Mesenchymal stem cell (in vitro differentiated cells and primary cell): ENCODE results near the gene GRAMD2A.
A peak's percentile ranks its signal among the peaks of the same experiment; 100 is the strongest.

Experiments used
- DNase-seq: peaks from one replicate; pipeline ENCODE4 v3.0.0-alpha.2; 2013
- H2AFZ ChIP-seq: one replicate; pipeline ENCODE4 v1.6.1; 2013; ENCODE audit warnings: low read depth, mild to moderate bottlenecking, control low read depth, inconsistent platforms, low read length, moderate library complexity
- H2AK5ac ChIP-seq: 2 replicates; pipeline ENCODE4 v1.6.1; 2013; ENCODE audit warnings: low read length, moderate library complexity, mild to moderate bottlenecking, inconsistent platforms; ENCODE audit not compliant: severe bottlenecking
- H2BK120ac ChIP-seq: one replicate; pipeline ENCODE4 v1.6.1; 2013; ENCODE audit warnings: low read depth, mild to moderate bottlenecking, inconsistent platforms, low read length, moderate library complexity
- H2BK12ac ChIP-seq, 2 experiments: one replicate each; pipeline ENCODE4 v1.6.1; 2013; ENCODE audit warnings: inconsistent platforms in 2 of 2, low read length in 2 of 2, mild to moderate bottlenecking in 2 of 2, moderate library complexity in 2 of 2, control low read depth in 1 of 2
- H2BK15ac ChIP-seq: one replicate; pipeline ENCODE4 v1.6.1; 2013; ENCODE audit warnings: mild to moderate bottlenecking, low read depth, inconsistent platforms; ENCODE audit not compliant: poor library complexity, severe bottlenecking
- H2BK5ac ChIP-seq: 2 replicates; pipeline ENCODE4 v1.6.1; 2013; ENCODE audit warnings: low read depth, mild to moderate bottlenecking, low read length, control low read depth, inconsistent platforms; ENCODE audit not compliant: poor library complexity, severe bottlenecking
- H3K14ac ChIP-seq, 2 experiments: one replicate each; pipeline ENCODE4 v1.6.1; 2013; ENCODE audit warnings: inconsistent platforms in 2 of 2, low read length in 2 of 2, control low read depth in 1 of 2, mild to moderate bottlenecking in 1 of 2, moderate library complexity in 1 of 2
- H3K18ac ChIP-seq, 2 experiments: one replicate each; pipeline ENCODE4 v1.6.1; 2013; ENCODE audit warnings: inconsistent platforms in 2 of 2, low read length in 2 of 2, control low read depth in 1 of 2, low read depth in 1 of 2, mild to moderate bottlenecking in 1 of 2
- H3K23ac ChIP-seq, 2 experiments: one replicate each; pipeline ENCODE4 v1.6.1; 2013; ENCODE audit warnings: inconsistent platforms in 2 of 2, low read length in 2 of 2, mild to moderate bottlenecking in 2 of 2, moderate library complexity in 2 of 2, control low read depth in 1 of 2
- H3K27ac ChIP-seq: 2 replicates; pipeline ENCODE4 v1.5.1; 2013; ENCODE audit warnings: mild to moderate bottlenecking, moderate library complexity, low read length, control low read depth, inconsistent platforms; ENCODE audit not compliant: poor library complexity, severe bottlenecking
- H3K27me3 ChIP-seq, 2 experiments: 2 replicates each; pipeline versions ENCODE4 v1.6.1 to v1.7.0; 2013; ENCODE audit warnings: low read length in 2 of 2, mild to moderate bottlenecking in 2 of 2, moderate library complexity in 2 of 2, control low read depth in 1 of 2, inconsistent platforms in 1 of 2; ENCODE audit not compliant: control insufficient read depth in 1 of 2, insufficient read depth in 1 of 2
- H3K36me3 ChIP-seq, 2 experiments: 2 replicates each; pipeline versions ENCODE4 v1.6.1 to v1.7.0; 2013; ENCODE audit warnings: low read length in 2 of 2, control low read depth in 1 of 2, inconsistent platforms in 1 of 2, low read depth in 1 of 2, mild to moderate bottlenecking in 1 of 2; ENCODE audit not compliant: insufficient read depth in 2 of 2, control insufficient read depth in 1 of 2
- H3K4ac ChIP-seq, 2 experiments: one replicate each; pipeline ENCODE4 v1.6.1; 2013; ENCODE audit warnings: inconsistent platforms in 2 of 2, low read length in 2 of 2, mild to moderate bottlenecking in 2 of 2, moderate library complexity in 2 of 2, control low read depth in 1 of 2, low read depth in 1 of 2
- H3K4me1 ChIP-seq: 2 replicates; pipeline ENCODE4 v1.6.1; 2013; ENCODE audit warnings: low read depth, low read length, control low read depth; ENCODE audit not compliant: control insufficient read depth, insufficient read depth
- H3K4me2 ChIP-seq: 2 replicates; pipeline ENCODE4 v1.6.1; 2013; ENCODE audit warnings: low read length, mild to moderate bottlenecking, inconsistent platforms; ENCODE audit not compliant: poor library complexity, severe bottlenecking
- H3K4me3 ChIP-seq, 2 experiments: 2 replicates each; pipeline versions ENCODE4 v1.5.1 to v1.7.0; 2013; ENCODE audit warnings: low read length in 2 of 2, mild to moderate bottlenecking in 2 of 2, control low read depth in 1 of 2, low read depth in 1 of 2; ENCODE audit not compliant: insufficient read depth in 1 of 2
- H3K79me1 ChIP-seq: replicated peaks from 2 replicates; pipeline ENCODE4 v1.6.1; 2013; ENCODE audit warnings: mild to moderate bottlenecking, control low read depth, low read length, inconsistent platforms; ENCODE audit not compliant: poor library complexity, severe bottlenecking
- H3K9ac ChIP-seq: 2 replicates; pipeline ENCODE4 v1.7.0; 2013; ENCODE audit warnings: mild to moderate bottlenecking, low read length, moderate library complexity
- H3K9me3 ChIP-seq: 2 replicates; pipeline ENCODE4 v1.7.0; 2013; ENCODE audit warnings: mild to moderate bottlenecking, low read length; ENCODE audit not compliant: control insufficient read depth
- H4K8ac ChIP-seq: one replicate; pipeline ENCODE4 v1.6.1; 2013; ENCODE audit warnings: inconsistent platforms, mild to moderate bottlenecking, low read length, moderate library complexity
- H4K91ac ChIP-seq: one replicate; pipeline ENCODE4 v1.6.1; 2013; ENCODE audit warnings: mild to moderate bottlenecking, low read length, inconsistent platforms
- WGBS: methylation state at CpG from one replicate; pipeline ENCODE4 v1.1.7; 2013; ENCODE audit warnings: mixed read lengths; 5-methylcytosine and 5-hydroxymethylcytosine counted together

Gene GRAMD2A

DNA sequence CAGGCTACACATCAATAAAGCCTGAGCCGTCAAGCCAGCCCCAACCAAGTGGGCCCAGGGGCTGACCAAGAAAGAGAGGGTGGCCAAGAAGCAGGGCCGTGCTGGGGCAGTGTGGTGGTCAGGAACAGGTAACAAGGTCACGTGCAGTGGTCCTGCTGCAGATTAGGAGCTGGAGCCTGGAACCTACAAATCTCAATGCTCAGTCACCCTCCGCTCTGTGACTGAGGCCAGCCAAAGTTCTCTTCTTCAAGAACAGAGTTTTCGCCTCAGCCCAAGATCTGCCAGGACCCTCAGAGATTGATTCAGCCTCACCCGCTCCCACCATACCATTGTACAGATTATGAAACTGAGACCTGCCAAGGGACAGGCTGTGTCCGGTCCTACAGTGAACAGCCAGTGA is 26.9 kb downstream of the GRAMD2A start:
- Histone ChIP-seq H2BK15ac (no peak overlapping the region), H3K36me3 (no peaks in the 10 kb centered on the region), H3K9me3 (no peaks in the 10 kb centered on the region), H3K9ac (no peak overlapping the region), H2BK120ac (no peak overlapping the region), H2AK5ac (no peak overlapping the region), H2BK5ac (no peak overlapping the region), H3K4ac (no peak overlapping the region), H3K4me2 (no peak overlapping the region), H3K27ac (no peak overlapping the region), H2AFZ (no peak overlapping the region), H3K18ac (no peak overlapping the region), H3K4me3 (no peak overlapping the region), H3K27me3 (peaks cover 0 to 68% of the 10 kb centered on the region in 2 experiments), H3K4me1 (peaks cover 13% of the 10 kb centered on the region), H3K14ac (no peak overlapping the region), H3K79me1 (no peaks in the 10 kb centered on the region), H3K23ac (no peak overlapping the region), H2BK12ac (no peak overlapping the region), H4K91ac (no peak overlapping the region), H4K8ac (no peak overlapping the region)
- whole genome bisulfite sequencing, result 94% methylated on average over 7 of the region's 7 CpGs
- DNase-seq, result no peak

DNA sequence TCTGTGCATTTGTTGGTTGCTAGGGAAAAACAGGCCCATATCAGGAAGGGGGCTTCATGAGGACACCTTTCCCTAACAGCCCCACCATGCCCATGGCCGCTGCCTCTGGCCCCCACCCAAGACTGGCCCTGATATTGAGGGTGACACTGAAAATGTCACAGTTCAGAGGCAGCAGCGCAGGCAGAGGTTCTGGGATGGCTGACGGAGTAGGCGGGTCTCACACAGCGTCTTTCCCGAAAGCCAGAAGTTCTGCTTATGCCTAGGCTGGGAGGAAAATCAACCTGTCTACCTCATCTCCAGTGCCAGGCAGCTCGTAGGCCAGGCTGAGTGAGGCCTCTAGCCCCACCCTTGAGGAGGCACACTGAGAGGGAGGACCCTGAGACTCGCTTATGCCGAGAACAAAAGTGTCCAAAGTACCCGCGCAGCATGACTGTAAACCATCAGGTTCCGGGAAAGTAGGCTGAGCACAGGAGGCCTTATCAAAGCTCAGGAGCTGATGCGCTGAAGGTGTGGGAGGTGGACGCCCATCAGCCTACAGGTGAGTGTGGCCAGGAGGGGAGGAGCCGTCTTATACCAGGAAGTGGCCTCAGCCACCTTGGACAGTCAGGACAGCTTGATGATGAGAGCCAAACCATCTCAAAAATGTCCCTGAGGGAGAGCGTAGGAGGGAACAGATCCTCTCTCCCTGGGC is 27.5 kb downstream of the GRAMD2A start:
- no peak overlapping the region for H3K4ac ChIP-seq
- H3K4me1 ChIP-seq, result peaks cover 13% of the 10 kb centered on the region
- H2AFZ ChIP-seq, result no peak overlapping the region
- no peak overlapping the region for H3K4me3 ChIP-seq
- H2BK15ac ChIP-seq, result no peak overlapping the region
- H3K79me1 ChIP-seq, result no peaks in the 10 kb centered on the region
- H3K27me3 ChIP-seq, result peaks cover 0 to 68% of the 10 kb centered on the region in 2 experiments
- H3K9ac ChIP-seq, result no peak overlapping the region
- no peak overlapping the region for H2BK12ac ChIP-seq
- H3K27ac ChIP-seq, result no peak overlapping the region
- no peak for DNase-seq
- H3K9me3 ChIP-seq, result no peaks in the 10 kb centered on the region
- WGBS, result 89% methylated on average over 16 of the region's 16 CpGs
- H4K91ac ChIP-seq, result no peak overlapping the region
- H3K23ac ChIP-seq, result no peak overlapping the region
- no peak overlapping the region for H2AK5ac ChIP-seq
- no peak overlapping the region for H2BK5ac ChIP-seq
- no peak overlapping the region for H4K8ac ChIP-seq
- H3K18ac ChIP-seq, result no peak overlapping the region
- no peak overlapping the region for H3K4me2 ChIP-seq
- no peak overlapping the region for H3K14ac ChIP-seq
- H2BK120ac ChIP-seq, result no peak overlapping the region
- H3K36me3 ChIP-seq, result no peaks in the 10 kb centered on the region

DNA sequence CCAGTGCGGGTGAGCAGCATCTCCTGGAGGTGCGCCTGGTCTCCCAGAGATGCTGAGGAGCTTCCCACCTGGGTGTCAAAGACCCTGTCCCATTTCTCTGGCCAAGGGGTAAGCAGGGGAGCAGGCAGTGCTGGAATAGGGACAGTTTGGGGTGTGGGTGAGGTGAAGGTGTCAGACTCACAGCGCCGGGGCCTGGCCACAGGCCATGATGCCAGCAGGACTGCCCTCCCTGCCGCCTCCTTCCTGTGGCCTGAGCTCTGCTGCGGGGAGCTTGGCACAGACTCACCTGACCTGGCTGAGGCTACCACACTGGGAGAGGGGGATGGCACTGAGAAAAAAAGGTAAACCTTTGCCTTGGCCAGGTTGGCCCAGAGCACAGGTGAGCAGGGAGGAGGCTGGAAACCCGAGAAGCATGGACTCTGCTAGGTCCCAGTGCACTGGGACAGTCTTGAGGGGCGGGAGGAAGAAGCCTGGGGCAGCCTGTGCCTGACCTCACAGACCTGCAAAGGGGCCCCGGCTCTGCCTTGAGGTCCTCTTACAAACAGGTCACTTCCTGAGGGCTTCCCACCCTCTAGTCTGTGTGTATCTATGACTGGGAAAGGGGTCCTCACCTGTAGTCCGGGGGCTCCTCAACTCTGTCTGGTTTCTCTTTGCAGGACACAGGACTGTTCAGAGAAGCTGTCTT is 28.2 kb downstream of the GRAMD2A start:
- no peak overlapping the region for H3K4me3 ChIP-seq
- DNase-seq, result no peak
- H3K18ac ChIP-seq, result no peak overlapping the region
- no peaks in the 10 kb centered on the region for H3K79me1 ChIP-seq
- H3K9ac ChIP-seq, result no peak overlapping the region
- no peak overlapping the region for H2BK15ac ChIP-seq
- no peak overlapping the region for H2BK120ac ChIP-seq
- H3K4ac ChIP-seq, result no peak overlapping the region
- WGBS, result 87% methylated on average over 10 of the region's 10 CpGs
- H4K91ac ChIP-seq, result no peak overlapping the region
- no peak overlapping the region for H2BK5ac ChIP-seq
- peak overlapping the region in 1 of 2 experiments; percentile 86 for H3K14ac ChIP-seq
- no peak overlapping the region for H3K27ac ChIP-seq
- H3K4me1 ChIP-seq, result peaks cover 13% of the 10 kb centered on the region
- no peak overlapping the region for H3K23ac ChIP-seq
- H3K9me3 ChIP-seq, result no peaks in the 10 kb centered on the region
- H3K4me2 ChIP-seq, result no peak overlapping the region
- no peak overlapping the region for H2AFZ ChIP-seq
- H3K36me3 ChIP-seq, result no peaks in the 10 kb centered on the region
- peak overlapping the region in 1 of 2 experiments; percentile 10 for H2BK12ac ChIP-seq
- peaks cover 0 to 62% of the 10 kb centered on the region in 2 experiments for H3K27me3 ChIP-seq
- H2AK5ac ChIP-seq, result peak overlapping the region; percentile 44
- H4K8ac ChIP-seq, result no peak overlapping the region

DNA sequence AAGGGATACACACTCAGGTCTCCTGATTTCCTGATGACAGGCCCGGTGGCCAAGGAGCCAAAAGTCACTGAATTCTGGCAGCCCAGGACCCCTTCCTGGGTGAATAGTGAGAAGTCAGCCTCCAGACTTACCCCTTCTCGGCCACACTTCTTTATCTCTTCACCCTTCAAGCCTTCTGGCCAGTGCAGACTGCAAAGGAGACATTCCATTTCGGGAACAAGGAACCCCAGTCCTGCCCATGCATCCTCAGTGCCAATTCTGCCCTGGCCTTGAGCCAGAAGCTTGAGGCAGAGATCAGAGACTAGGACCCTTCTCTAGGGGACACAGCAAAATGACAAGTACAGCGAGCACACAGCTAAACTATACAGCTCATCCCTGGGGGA is 28.8 kb downstream of the GRAMD2A start:
- DNase-seq, result no peak
- Histone ChIP-seq H2BK120ac (no peak overlapping the region), H2AK5ac (no peak overlapping the region), H3K4me2 (no peak overlapping the region), H4K8ac (no peak overlapping the region), H3K9me3 (no peaks in the 10 kb centered on the region), H2BK12ac (peak overlapping the region; percentile 6 to 57), H2BK5ac (no peak overlapping the region), H3K79me1 (no peaks in the 10 kb centered on the region), H2AFZ (peak overlapping the region; percentile 3), H3K27me3 (peaks cover 0 to 57% of the 10 kb centered on the region in 2 experiments), H2BK15ac (no peak overlapping the region), H3K4ac (no peak overlapping the region), H3K27ac (no peak overlapping the region), H4K91ac (no peak overlapping the region), H3K23ac (no peak overlapping the region), H3K36me3 (no peaks in the 10 kb centered on the region), H3K4me3 (no peak overlapping the region), H3K9ac (no peak overlapping the region), H3K18ac (no peak overlapping the region), H3K14ac (peak overlapping the region in 1 of 2 experiments; percentile 76), H3K4me1 (peaks cover 13% of the 10 kb centered on the region)
- WGBS, result 80% methylated on average over 4 of the region's 4 CpGs
